Stomach smooth muscle (tissue), 2 donors: ENCODE results near the gene PCYT2.

Experiments
- H3K27ac ChIP-seq: one replicate; pipeline ENCODE4 v1.7.0; 2013; ENCODE audit warnings: mild to moderate bottlenecking, low read length, inconsistent platforms
- H3K27me3 ChIP-seq, 2 donors: one replicate each; pipeline ENCODE4 v1.7.0; 2013; ENCODE audit warnings: low read length in 2 of 2; ENCODE audit not compliant: insufficient read depth in 2 of 2, control insufficient read depth in 1 of 2
- H3K36me3 ChIP-seq, 2 donors: one replicate each; pipeline ENCODE4 v1.7.0; 2013; ENCODE audit warnings: low read length in 2 of 2; ENCODE audit not compliant: control insufficient read depth in 2 of 2, insufficient read depth in 2 of 2
- H3K4me1 ChIP-seq: one replicate; pipeline ENCODE4 v1.7.0; 2013; ENCODE audit warnings: low read length; ENCODE audit not compliant: control insufficient read depth, insufficient read depth
- H3K4me3 ChIP-seq, 2 donors: one replicate each; pipeline ENCODE4 v1.7.0; 2013; ENCODE audit warnings: low read length in 2 of 2
- H3K9ac ChIP-seq, 2 donors: one replicate each; pipeline ENCODE4 v1.7.0; 2013; ENCODE audit warnings: low read length in 2 of 2, mild to moderate bottlenecking in 1 of 2
- H3K9me3 ChIP-seq, 2 donors: one replicate each; pipeline ENCODE4 v1.7.0; 2013; ENCODE audit warnings: low read length in 2 of 2; ENCODE audit not compliant: control insufficient read depth in 2 of 2
- donor health status: healthy.
- donor health status: Pancreatic carcinoma.

Gene PCYT2

DNA sequence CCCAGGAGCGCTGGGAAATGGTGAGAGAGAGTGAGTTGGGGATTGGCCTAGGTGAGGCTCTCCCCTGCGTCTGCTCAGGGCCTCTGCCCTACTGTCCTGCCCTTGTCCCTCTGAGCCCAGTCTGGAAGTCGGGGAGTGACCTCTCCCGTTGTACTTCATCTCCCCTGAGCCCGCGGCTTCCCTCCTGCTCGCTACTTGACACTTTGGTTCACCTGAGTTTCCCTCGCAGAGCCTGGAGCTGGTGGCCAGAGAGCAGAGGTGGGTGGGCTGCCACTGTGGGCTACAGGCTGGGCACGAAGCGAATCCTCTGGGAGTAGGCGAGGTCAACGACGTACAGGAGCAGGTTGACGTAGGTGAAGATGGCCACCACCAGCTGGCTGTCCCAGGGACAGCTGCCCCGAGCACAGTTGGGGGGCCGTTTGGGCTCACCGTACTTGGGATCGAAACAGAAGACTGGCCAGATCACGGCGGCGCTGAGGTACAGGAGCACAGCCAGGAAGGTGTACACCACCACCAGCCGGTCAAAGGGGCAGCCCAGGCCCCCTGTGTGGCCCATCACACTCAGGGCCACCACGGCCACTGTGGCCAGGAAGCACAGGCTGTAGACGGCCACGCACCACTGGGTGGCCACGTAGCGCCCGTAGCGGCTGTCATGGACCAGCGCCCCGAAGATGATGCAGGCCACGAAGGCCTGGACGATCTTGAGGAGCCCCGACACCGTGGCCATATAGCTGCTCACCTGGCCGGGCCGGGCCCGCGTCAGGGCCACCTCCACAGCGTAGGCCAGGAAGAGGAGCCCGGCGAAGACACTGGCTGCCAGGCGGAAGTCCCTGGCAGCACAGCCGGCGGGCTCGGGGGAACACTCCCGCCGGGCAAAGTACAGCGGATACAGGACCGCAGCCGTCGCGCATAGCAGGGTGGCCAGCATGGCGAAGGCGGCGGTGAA is 29.6 kb upstream of the PCYT2 start:
- H3K4me1 ChIP-seq = peaks cover 16% of the 10 kb centered on the region
- H3K9me3 ChIP-seq = no peaks in the 10 kb centered on the region
- H3K36me3 ChIP-seq = no peaks in the 10 kb centered on the region
- peaks cover 9 to 17% of the 10 kb centered on the region in 2 donors for H3K27me3 ChIP-seq
- H3K4me3 ChIP-seq = no peak overlapping the region
- H3K27ac ChIP-seq = no peak overlapping the region
- H3K9ac ChIP-seq = no peak overlapping the region

DNA sequence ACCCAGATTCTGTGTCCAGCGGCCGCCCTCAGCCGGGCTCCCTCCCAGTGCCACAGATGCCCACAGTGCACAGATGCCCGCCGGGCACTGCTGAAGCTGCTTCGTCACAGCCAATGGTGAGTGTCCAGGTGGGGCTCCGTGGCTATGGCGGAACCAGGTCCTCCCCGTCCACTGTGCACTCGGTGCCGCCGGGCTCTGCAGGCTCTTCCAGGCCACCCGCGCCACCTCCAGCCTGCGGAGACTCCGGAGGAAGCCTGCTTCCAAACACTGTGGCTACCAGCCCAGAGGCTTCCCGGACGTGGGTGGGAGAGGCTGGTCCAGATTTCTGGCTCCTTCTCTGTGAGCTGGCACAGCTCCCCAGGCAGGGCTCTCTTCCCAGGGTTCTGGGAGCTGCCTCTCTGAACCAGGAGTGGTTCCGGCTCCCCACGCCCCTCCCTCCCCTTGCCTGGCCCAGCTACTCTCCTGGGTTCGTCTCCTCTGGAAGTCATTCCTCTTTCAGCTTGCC is 28.7 kb upstream of the PCYT2 start:
- no peak overlapping the region for H3K27ac ChIP-seq
- no peak overlapping the region for H3K9ac ChIP-seq

DNA sequence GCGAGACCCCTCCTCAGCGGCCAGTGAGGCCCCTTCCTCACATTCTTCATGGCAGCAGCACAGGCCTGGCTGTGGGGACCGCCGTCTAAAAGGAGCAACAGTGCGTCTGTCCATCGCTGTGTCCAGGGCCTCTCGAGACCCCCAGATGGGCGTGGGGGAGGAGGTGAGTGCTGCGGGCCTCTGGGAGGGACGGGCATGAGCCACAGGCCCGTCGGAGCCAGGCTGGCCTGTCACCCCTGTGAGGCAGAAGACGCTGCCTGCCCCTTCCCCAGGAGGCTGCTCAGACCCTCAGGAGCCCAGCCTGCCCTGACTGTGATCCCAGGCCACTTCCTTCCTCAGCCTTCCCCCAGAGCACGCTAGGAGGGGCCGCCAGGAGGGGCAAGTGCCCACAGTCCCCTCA is 28.0 kb upstream of the PCYT2 start:
- H3K36me3 ChIP-seq = no peaks in the 10 kb centered on the region
- H3K9ac ChIP-seq = no peak overlapping the region
- no peak overlapping the region for H3K4me3 ChIP-seq
- H3K27me3 ChIP-seq = peaks cover 9 to 14% of the 10 kb centered on the region in 2 donors
- H3K4me1 ChIP-seq = peaks cover 16% of the 10 kb centered on the region
- no peak overlapping the region for H3K27ac ChIP-seq
- H3K9me3 ChIP-seq = no peaks in the 10 kb centered on the region

More for the DNA sequence above, 28.7 kb upstream of the PCYT2 start:
- no peak overlapping the region for H3K4me3 ChIP-seq
- no peaks in the 10 kb centered on the region for H3K9me3 ChIP-seq
- H3K27me3 ChIP-seq = peaks cover 9 to 17% of the 10 kb centered on the region in 2 donors
- H3K36me3 ChIP-seq = no peaks in the 10 kb centered on the region
- H3K4me1 ChIP-seq = peaks cover 16% of the 10 kb centered on the region

DNA sequence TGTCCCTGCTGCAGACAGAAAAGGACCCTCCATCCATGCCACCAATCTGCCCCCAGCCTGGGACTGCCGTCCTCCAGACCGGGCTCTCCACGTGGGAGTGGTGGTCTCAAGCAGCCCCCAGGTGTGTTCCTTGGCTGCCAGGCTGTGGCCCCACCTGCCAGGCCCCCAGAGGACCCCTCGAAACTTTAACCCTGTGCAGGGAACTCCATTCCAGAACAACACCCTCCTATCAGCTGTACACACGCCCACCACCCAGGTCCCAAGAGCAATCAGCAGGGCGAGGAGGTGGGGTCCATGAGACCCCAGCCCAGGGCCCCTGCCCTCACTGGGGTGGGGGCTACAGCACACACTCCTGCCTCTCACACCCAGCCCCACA is 24.5 kb upstream of the PCYT2 start:
- no peak overlapping the region for H3K4me3 ChIP-seq
- peaks cover 14% of the 10 kb centered on the region for H3K4me1 ChIP-seq
- no peaks in the 10 kb centered on the region for H3K36me3 ChIP-seq
- H3K27ac ChIP-seq = no peak overlapping the region
- H3K27me3 ChIP-seq = peaks cover 4% of the 10 kb centered on the region in 2 donors
- no peak overlapping the region for H3K9ac ChIP-seq
- H3K9me3 ChIP-seq = no peaks in the 10 kb centered on the region

DNA sequence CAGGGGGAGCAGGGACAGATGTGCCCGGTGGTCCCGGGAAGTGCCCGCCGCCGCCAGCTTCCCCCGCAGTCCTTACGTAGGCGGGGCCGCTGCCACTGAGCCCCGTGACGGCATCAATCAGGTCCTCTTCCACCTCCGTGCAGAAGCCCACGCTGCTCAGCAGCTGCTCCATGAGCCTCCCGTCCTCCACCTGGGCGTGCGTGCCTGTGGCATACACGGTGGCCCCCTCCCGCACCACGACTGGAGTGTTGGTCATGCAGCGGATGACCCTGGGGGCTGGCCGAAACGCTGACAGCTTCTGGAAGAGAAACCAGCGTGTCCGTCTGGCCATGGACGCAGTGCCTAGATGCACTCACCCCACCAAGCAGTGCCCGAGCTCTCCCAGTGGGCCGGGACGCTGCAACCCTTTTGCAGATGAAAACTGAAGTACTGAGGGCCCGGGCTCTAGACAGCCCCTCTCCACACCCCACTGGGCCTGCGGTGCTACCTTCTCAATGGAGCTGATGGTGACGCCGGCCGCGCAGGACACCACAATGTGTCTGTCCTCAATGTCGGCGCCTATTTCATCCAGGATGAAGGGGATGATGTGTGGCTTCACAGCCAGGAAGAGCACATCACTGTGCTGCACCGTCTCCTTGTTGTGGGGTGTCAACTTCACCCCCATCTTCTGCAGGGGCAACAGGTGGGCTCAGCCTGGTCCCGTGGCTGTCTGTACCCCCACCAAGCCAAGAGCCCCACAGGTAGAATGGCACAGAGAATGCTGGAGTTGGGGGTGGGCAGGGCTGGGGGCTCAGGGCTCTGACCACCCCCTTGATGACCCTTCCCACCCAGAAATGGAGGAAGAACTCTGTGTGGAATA is 23.9 kb upstream of the PCYT2 start:
- Histone ChIP-seq H3K4me1 (peaks cover 11% of the 10 kb centered on the region), H3K9ac (no peak overlapping the region), H3K9me3 (no peaks in the 10 kb centered on the region), H3K27me3 (peaks cover 0 to 4% of the 10 kb centered on the region in 2 donors), H3K36me3 (no peaks in the 10 kb centered on the region), H3K27ac (no peak overlapping the region), H3K4me3 (no peak overlapping the region)

DNA sequence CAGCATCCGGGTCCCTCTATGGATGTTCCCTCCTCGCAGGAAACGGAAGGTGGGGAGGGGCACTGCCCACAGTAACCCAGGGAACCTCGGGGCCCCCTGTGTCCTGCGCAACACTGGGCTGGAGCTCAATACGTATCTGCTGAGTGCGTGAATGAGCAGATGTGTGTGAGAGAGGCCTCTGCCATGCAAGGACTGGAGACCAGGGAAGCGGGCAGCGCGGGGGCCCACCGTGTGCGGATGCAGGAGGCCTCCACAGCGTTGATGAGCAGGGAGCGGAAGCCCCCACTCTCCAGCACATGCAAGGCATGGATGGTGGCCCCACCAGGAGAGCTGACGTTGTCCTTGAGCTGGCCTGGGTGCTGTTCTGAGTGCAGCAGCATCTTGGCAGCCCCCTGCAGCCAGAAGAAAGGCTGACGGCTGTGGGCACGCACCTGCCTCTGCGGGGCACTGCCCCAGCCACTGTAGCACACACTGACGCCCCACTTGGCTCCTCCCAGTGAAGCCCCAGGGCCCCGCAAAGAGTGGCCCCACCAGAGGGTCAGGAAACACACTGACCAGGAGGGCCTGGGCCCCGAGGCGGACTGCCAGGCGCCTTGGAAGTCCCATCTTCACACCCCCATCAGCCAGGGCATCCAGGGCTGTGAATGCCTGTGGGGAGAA is 23.0 kb upstream of the PCYT2 start:
- H3K27me3 ChIP-seq = peaks cover 0 to 4% of the 10 kb centered on the region in 2 donors

DNA sequence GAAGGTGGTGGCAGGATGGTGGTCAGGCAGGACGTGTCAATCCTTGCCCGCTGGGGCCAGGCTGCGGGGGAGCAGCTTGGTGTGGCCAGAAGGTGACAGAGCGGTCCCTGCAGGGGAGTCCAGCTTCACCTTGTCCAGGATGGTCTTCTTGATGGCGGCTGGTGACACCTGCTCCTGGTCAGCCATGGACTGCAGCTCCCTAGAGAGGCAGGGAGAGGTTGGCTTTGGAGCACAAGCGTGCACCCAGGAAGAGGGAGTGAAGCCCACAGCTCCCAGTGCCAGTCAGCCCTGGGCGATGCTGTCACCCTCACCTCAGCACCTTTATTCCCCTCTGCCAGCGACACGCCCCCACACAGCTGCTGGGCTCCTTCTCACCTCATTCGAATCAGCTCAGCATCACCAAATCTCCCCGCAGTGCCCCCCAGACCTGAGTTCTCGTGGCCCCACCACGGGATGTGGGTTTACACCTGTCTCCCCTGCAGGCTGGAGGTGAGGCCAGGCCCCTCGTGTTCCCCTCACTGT is 22.0 kb upstream of the PCYT2 start:
- Histone ChIP-seq H3K36me3 (no peaks in the 10 kb centered on the region), H3K4me1 (peaks cover 17% of the 10 kb centered on the region), H3K27ac (no peak overlapping the region), H3K9me3 (no peaks in the 10 kb centered on the region), H3K27me3 (peaks cover 4 to 8% of the 10 kb centered on the region in 2 donors), H3K4me3 (no peak overlapping the region), H3K9ac (no peak overlapping the region)

More for the DNA sequence above, 23.0 kb upstream of the PCYT2 start:
- no peak overlapping the region for H3K9ac ChIP-seq
- no peak overlapping the region for H3K27ac ChIP-seq
- H3K9me3 ChIP-seq = no peaks in the 10 kb centered on the region
- H3K4me3 ChIP-seq = no peak overlapping the region
- H3K36me3 ChIP-seq = no peaks in the 10 kb centered on the region
- peaks cover 11% of the 10 kb centered on the region for H3K4me1 ChIP-seq

DNA sequence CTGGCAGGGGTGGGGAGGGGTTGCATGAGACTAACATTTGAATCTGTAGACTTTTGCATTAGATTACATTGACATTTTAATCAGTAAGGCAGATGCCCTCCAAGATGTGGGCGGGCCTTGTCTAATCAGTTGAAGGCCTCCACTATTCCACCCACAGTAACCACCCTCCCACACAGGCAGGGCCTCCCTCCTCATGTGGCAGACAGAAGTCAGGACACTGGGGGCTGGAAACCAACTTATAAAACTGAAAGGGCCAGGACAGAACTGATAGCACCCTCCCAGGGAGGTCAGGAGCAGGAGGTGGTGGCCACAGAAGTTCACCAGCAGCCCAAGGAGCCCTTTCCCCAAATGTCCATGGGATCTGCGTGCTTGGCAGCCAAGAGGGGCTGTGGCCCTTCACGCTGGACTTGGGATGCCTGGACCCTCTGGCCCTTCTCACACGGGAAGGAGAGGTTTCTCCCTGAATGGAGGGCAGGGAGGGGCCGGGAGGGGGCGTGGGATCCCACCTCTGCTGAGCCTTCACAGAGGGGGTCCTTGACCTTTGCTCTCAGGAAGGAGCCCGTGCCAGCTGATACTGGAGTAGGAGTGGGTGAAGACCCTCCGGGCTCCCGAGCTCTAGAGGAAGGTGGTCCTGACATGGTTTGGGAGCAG is 21.3 kb upstream of the PCYT2 start:
- no peak overlapping the region for H3K27ac ChIP-seq
- peaks cover 20% of the 10 kb centered on the region for H3K4me1 ChIP-seq
- peaks cover 4 to 11% of the 10 kb centered on the region in 2 donors for H3K27me3 ChIP-seq
- no peak overlapping the region for H3K9ac ChIP-seq
- no peak overlapping the region for H3K4me3 ChIP-seq
- H3K36me3 ChIP-seq = no peaks in the 10 kb centered on the region
- no peaks in the 10 kb centered on the region for H3K9me3 ChIP-seq

DNA sequence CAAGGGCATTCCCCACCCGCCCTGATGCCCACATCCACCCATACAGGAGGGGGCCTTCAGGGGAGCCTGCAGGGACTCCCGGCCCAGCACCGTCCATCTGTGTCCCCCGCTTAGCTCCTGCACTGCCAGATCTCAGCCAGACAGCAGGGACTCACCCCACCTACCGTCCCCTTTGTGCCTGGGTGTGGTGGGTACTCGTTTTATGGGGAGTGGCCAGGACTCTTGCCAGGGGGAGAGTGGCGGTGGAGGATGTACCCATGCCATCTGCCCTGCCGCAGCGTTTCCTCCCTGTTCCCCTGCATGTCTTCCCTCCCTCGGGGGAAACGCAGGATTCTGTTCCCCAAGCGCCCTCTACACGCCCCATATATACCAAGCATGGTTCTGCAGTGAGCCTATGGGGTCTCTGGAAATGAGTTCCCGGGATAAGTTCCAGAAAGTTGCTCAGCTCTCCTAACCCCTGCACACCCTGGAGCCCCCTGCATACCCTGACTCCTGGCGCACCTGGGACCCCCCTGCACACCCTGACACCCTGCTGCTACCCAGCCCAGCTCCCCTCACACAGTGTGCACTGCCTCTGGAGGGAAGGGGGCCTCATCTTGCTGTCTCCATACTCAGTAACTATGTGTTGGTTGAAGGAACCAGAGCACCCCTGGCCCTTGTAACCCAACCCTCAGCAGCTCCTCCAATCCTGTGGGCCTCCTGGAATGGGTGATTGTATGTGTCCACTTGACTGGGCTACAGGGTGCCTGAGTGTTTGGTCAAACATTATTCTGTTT is 20.5 kb upstream of the PCYT2 start:
- peaks cover 15% of the 10 kb centered on the region for H3K4me1 ChIP-seq
- peaks cover 4 to 11% of the 10 kb centered on the region in 2 donors for H3K27me3 ChIP-seq
- H3K27ac ChIP-seq = no peak overlapping the region
- no peaks in the 10 kb centered on the region for H3K9me3 ChIP-seq
- no peak overlapping the region for H3K4me3 ChIP-seq
- H3K9ac ChIP-seq = no peak overlapping the region
- H3K36me3 ChIP-seq = no peaks in the 10 kb centered on the region
